SK-N-MC (cell line): Measurements from ENCODE around the gene BEST2.

Experiments used
- DNase-seq: peaks from one replicate; pipeline ENCODE4 v3.0.0-alpha.2; 2011; ENCODE audit warnings: low read depth, low spot score
- H3K27ac ChIP-seq: fragments of 200-600 bp; sonication (generic); 2 replicates; pipeline ENCODE4 v1.5.1; 2016; ENCODE audit warnings: mixed run types
- H3K36me3 ChIP-seq: fragments of 200-600 bp; sonication (generic); 2 replicates; pipeline ENCODE4 v1.6.1; 2017; ENCODE audit warnings: antibody characterized with exemption, low read length, mixed read lengths; ENCODE audit not compliant: insufficient read depth
- H3K4me3 ChIP-seq: fragments of 200-600 bp; sonication (generic); 2 replicates; pipeline ENCODE4 v1.5.1; 2016
- H3K9ac ChIP-seq: fragments of 200-600 bp; sonication (generic); 2 replicates; pipeline ENCODE4 v1.8.0; 2017; ENCODE audit warnings: mixed run types, mixed read lengths; ENCODE audit not compliant: insufficient read length
- H3K9me3 ChIP-seq: fragments of 200-600 bp; sonication (generic); 2 replicates; pipeline ENCODE4 v1.6.1; 2017; ENCODE audit warnings: low read depth, mild to moderate bottlenecking, antibody characterized with exemption, low read length, moderate library complexity, mixed read lengths
- EZH2 ChIP-seq: fragments of 200-600 bp; sonication (generic); IDR thresholded peaks from one replicate; pipeline ENCODE4 v1.6.1; 2017; ENCODE audit warnings: antibody characterized with exemption
- FOXP2 ChIP-seq: optimal IDR thresholded peaks from 2 replicates; pipeline ENCODE3; 2011; ENCODE audit warnings: mild to moderate bottlenecking, moderate library complexity; ENCODE audit not compliant: insufficient read depth; ENCODE audit errors: extremely low read length, control extremely low read depth
- POLR2AphosphoS5 ChIP-seq: IDR thresholded peaks from 2 replicates; pipeline ENCODE4 v1.6.1; 2012; ENCODE audit warnings: mild to moderate bottlenecking, low read depth, low read length, borderline replicate concordance

BEST2 gene

DNA sequence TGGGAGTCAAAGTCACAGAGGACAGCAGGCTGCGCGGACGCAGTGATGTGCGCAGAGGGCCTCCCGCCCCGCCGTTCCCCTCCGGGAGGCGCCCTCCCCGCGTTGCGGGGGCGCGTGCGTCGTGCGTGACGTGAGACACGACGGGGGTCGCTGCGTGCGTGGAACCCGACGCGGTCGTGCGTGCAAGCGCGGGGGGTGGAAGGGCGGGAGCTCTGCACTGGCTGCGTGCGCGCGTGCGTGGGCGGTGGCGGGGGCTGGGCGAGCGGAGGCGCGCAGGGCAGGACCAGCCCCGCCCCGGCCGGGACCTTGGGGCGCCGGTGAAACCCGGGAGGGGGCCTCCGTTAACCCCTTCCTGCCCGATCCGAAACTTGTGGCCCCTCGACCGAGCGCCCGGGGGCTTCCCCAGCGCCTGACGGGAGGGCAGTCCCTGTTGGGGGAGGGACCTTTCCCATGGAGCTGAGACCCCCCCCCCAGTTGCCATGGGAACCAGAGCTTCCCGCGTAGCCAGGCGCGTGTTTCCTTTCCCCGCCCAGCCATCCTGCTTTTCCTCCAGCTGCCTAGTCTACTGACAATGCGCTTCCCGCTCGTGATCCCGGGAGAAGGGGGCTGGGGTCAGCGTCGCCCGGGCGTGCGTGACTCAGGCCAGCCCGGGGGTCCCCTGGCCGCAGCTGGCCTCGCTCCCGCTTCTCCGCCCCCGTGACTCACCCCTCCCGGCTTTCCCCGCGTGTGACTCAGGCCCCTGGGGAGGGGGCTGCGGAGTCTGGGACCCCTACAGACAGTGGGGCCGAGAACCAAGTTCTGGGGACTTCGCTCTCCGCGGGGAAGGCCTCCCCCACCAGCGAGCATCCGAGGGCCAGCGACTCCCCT is 31.1 kb downstream of the BEST2 start:
- Histone ChIP-seq H3K9ac (peak overlapping the region; percentile 73), H3K27ac (peak overlapping the region; percentile 93), H3K4me3 (peak overlapping the region; percentile 84), H3K36me3 (no peaks in the 10 kb centered on the region), H3K9me3 (no peaks in the 10 kb centered on the region)
- no peak for DNase-seq
- TF ChIP-seq POLR2AphosphoS5 (peak; percentile 61), FOXP2 (no peak), EZH2 (no peak)

DNA sequence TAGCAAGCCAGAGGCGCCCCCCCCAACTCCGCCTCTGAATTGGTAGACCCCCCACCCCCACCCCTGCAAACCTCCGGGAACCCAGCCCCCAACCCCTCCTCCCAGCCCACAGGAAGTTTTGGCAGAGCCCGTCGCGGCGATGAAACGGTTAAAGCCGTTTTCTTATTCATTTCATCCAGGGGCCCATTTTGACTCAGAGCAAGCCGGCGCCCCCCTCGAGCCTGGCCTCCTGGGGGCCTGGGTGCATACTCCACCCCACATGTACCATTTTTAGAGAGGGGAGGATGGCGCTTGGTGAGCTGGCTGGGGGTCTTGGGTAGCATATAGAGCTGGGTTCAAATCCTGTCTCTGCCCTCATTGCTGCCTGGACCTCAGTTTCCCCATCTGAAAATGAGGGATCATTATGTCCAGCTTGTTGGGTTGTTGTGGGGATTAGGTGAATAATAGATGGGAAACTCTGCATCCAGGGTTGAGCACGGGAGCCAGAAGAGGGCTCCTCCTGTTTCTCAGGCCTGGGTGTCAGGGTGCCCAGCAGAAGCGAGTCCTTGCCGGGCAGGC is 31.8 kb downstream of the BEST2 start:
- peak overlapping the region; percentile 84 for H3K4me3 ChIP-seq
- DNase-seq: no peak
- no peak for TF ChIP-seq EZH2
- TF ChIP-seq POLR2AphosphoS5: no peak; the same call in 1 of the 2 replicates
- H3K9me3 ChIP-seq: no peaks in the 10 kb centered on the region
- H3K36me3 ChIP-seq: no peaks in the 10 kb centered on the region
- peak overlapping the region; percentile 73 for H3K9ac ChIP-seq
- H3K27ac ChIP-seq: peak overlapping the region; percentile 93

- Histone ChIP-seq H3K27ac (peak overlapping the region; percentile 93), H3K9ac (no peak overlapping the region), H3K36me3 (no peaks in the 10 kb centered on the region), H3K9me3 (no peaks in the 10 kb centered on the region), H3K4me3 (no peak overlapping the region)
- TF ChIP-seq POLR2AphosphoS5 (no peak), EZH2 (no peak), FOXP2 (no peak)
- no peak for DNase-seq
Measured at GRCh38 chr19:12783849-12784393, 32.3 kb downstream of the BEST2 start.

GRCh38 chr19:12784394-12784870 is 32.8 kb downstream of the BEST2 start:
- DNase-seq: no peak
- Histone ChIP-seq H3K27ac (peak overlapping the region; percentile 93), H3K9ac (no peak overlapping the region), H3K9me3 (no peaks in the 10 kb centered on the region), H3K36me3 (no peaks in the 10 kb centered on the region), H3K4me3 (no peak overlapping the region)
- TF ChIP-seq EZH2 (no peak), FOXP2 (no peak)

- H3K27ac ChIP-seq: peak overlapping the region; percentile 93
- DNase-seq: no peak
- no peaks in the 10 kb centered on the region for H3K36me3 ChIP-seq
- no peaks in the 10 kb centered on the region for H3K9me3 ChIP-seq
- no peak overlapping the region for H3K4me3 ChIP-seq
- H3K9ac ChIP-seq: no peak overlapping the region
- no peak for TF ChIP-seq POLR2AphosphoS5
Measured at GRCh38 chr19:12784871-12785430, 33.4 kb downstream of the BEST2 start.

DNA sequence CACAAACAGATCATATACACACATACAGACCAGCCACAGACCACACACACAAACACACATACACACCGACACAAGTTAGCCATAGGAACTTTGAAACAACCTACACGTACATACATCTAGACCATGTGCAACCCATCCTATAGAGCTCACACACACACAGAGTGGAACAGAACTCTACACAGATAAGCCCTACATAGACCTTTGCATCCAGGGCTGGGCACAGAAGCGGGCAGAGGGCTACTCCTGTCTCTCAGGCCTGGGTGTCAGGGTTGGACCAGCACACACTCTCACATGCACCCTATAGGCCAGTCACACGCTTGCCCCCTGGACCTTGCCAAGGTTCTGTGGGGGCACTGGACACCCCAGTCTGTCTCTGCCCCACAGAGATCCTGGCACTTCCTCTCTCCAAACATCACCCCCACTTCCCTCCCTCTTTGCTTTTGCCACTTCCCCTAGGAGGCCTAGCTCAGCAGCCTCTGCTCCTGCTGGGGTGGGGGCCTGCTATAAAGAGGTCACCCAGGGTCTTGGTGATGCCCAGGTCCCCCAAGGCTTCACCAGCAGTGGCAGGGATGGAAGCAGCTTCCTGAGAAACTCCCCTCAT is 33.9 kb downstream of the BEST2 start:
- no peak for DNase-seq
- no peak for TF ChIP-seq EZH2
- TF ChIP-seq FOXP2: no peak
- TF ChIP-seq POLR2AphosphoS5: no peak
- Histone ChIP-seq H3K27ac (peak overlapping the region; percentile 93), H3K9ac (peak overlapping the region; percentile 47), H3K9me3 (no peaks in the 10 kb centered on the region), H3K4me3 (no peak overlapping the region), H3K36me3 (no peaks in the 10 kb centered on the region)

DNA sequence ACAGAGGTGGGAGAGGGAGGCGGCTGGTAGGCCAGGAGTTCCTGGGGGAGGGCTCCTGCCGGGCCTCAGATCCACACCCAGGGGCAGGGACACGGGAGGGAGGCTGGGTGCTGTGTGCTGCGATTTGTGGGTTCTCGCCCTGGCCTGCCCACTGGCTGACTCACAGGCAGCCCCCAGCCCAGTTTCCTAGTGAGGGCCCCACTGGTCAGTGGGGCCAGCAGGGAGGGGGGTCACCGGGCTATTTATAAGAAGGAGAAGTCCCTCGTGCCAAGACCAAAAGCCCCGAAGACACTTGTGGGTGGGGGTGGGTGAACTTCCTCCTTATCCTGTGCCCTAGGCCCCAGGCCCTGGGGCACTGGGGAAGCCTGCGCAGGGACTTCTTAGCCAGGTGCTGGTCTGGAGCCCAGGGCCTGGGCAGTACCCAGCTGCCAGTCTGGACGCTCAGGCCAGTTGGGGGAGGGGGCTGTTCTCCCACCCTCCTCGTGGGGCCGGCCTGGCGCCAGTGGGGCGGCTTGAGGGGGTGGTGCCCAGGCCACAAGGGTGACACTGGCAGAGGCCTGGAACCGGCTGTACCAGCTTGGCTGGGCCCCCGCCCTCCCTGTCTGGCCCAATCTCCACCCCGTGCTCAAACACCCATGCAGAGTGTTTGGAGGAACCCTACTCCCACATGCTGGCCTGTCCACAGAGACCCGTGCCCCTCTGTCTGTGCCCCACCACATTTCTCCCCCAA is 34.7 kb downstream of the BEST2 start:
- no peak for TF ChIP-seq EZH2
- no peak for TF ChIP-seq FOXP2
- TF ChIP-seq POLR2AphosphoS5: no peak
- DNase-seq: no peak
- Histone ChIP-seq H3K4me3 (no peak overlapping the region), H3K9me3 (no peaks in the 10 kb centered on the region), H3K9ac (peak overlapping the region; percentile 47), H3K36me3 (no peaks in the 10 kb centered on the region), H3K27ac (peak overlapping the region; percentile 93)
